CD4-positive, alpha-beta T cell treated with Interleukin-6 for 4 hours (primary cell): ENCODE results near the gene RUFY3.

Experiments
- DNase-seq: peaks from one replicate; pipeline ENCODE4 v3.0.0-alpha.2; 2020; ENCODE audit warnings: mixed read lengths

RUFY3 gene

DNA sequence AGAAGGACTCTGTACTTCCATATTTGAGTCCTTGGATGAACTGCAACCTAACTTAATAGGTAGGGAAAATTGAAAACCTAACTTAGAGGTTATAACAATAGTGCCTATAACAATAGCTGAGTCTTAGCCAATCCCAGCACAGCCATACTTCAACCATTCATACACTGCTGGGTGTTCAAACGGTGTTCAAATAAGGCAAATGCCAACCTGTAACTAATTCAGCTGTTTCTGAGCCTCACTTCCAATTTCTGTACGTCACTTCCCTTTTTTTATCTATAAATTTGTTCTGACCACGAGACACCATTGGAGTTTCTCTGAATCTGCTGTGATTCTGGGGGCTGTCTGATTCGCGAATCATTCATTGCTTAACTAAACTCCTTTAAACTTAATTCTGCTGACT lies 127.5 kb downstream of the RUFY3 start:
- DNase-seq: no peak

DNA sequence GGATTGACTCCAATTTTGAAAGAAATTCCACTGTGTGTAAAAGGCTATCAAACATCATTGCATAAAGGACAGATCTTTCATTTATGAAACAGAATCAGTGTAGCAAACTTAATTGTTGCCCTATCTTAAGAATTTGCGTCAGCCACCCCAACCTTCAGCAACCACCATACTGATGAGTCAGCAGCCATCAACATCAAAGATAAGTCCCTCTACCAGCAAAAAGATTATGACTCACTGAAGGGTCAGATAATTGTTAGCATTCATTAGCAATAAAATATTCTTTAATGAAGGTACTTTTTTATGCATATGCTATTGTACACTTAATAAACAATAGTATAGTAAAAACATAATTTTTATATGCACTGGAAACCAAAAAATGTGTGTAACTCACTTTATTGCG lies 133.7 kb downstream of the RUFY3 start:
- no peak for DNase-seq
